ENCODE results near the gene MGRN1. TPM values are rescaled to one million over a fixed set of nuclear protein-coding genes. Genes with fewer than 3 reads are reported as not detected.

Gene MGRN1
- total and polyA plus RNA-seq, 12 donors = 19.2 to 73.5 (median 40.8) TPM

DNA sequence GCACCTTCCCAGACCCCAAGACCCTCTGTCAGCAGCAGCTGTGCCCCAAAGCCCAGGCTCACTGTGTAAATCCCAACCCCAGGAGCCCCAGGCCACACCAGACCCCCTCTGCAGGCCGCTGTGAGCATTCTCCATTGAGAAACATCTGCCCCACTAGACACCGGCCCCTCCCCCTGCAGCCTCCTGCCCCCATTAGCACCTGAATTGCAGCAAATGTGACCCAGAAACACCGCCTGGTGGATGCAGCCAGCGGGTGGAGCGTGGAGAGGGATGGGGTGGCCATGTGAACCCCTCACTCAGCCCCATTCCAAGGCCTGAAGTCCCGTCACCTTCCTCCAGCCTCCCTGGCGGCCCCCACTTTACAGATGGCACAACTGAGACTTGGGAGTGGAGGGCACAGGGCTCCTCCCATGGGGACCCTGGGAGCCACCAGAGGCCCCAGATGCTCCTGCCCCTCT, 12.1 kb upstream of the MGRN1 start:
- TF ChIP-seq, protein P1, sequence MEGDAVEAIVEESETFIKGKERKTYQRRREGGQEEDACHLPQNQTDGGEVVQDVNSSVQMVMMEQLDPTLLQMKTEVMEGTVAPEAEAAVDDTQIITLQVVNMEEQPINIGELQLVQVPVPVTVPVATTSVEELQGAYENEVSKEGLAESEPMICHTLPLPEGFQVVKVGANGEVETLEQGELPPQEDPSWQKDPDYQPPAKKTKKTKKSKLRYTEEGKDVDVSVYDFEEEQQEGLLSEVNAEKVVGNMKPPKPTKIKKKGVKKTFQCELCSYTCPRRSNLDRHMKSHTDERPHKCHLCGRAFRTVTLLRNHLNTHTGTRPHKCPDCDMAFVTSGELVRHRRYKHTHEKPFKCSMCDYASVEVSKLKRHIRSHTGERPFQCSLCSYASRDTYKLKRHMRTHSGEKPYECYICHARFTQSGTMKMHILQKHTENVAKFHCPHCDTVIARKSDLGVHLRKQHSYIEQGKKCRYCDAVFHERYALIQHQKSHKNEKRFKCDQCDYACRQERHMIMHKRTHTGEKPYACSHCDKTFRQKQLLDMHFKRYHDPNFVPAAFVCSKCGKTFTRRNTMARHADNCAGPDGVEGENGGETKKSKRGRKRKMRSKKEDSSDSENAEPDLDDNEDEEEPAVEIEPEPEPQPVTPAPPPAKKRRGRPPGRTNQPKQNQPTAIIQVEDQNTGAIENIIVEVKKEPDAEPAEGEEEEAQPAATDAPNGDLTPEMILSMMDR (IDR thresholded peaks at IDR 0.05) = no peak
- Histone ChIP-seq H3K27ac (no peak overlapping the region), H3K4me1 (peaks cover 13 to 54% (median 50%) of the 10 kb centered on the region in 9 donors), H3K9me3 (no peaks in the 10 kb centered on the region), H3K27me3 (no peaks in the 10 kb centered on the region), H3K36me3 (peaks cover 0 to 28% (median 4%) of the 10 kb centered on the region in 9 donors), H3K4me3 (no peak overlapping the region)
- intact Hi-C loops (cut with DNase I) = no loop called here
- ATAC-seq (no peak), DNase-seq (no peak)
- WGBS, 2 donors = 89 to 95% methylated on average over 7 of the region's 7 CpGs

DNA sequence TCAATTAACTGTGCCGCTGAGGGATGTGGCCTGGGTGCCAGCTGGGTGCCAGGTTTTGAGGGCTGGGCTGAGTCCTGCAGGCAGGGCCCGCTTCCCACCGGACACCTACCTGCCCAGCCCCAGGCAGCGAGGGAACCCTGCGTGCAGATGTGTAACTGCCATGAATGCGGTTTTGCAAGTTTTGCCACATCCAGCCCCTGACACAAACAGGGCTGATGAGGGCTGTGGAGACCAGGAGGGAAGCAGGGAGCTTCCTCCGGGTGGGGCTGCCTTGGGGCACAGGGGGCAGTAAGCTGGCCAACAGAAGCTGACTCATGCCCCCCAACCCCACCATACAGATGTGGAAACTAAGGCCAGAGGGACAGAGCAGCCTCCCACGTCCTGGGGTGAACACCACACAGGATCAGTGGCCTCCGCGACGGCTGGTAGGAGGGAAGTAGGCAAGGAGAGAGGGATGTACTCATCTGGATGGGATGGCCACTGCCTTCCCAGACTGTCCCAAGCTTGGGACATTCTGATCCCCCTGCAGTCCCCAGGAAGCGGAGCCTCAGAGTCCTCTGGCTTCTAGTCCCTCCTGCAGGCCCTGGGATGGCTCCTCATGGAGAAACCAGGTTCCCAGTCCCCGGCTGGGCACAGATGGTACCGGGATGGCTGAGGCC, 11.5 kb upstream of the MGRN1 start:
- Histone ChIP-seq H3K27ac (peak overlapping the region in 5 of 10 donors; percentile 95 to 100 (median 96)), H3K4me1 (peaks cover 13 to 59% (median 50%) of the 10 kb centered on the region in 9 donors), H3K36me3 (peaks cover 0 to 22% (median 4%) of the 10 kb centered on the region in 9 donors), H3K4me3 (peak overlapping the region; percentile 70 to 90 (median 86)), H3K27me3 (no peaks in the 10 kb centered on the region), H3K9me3 (no peaks in the 10 kb centered on the region)
- intact Hi-C loops (cut with DNase I) = no loop called here
- no peak for ATAC-seq
- TF ChIP-seq, protein P1 (IDR thresholded peaks at IDR 0.05) = no peak
- DNase-seq = no peak
- WGBS, 2 donors = 53 to 74% methylated on average over 14 of the region's 14 CpGs

DNA sequence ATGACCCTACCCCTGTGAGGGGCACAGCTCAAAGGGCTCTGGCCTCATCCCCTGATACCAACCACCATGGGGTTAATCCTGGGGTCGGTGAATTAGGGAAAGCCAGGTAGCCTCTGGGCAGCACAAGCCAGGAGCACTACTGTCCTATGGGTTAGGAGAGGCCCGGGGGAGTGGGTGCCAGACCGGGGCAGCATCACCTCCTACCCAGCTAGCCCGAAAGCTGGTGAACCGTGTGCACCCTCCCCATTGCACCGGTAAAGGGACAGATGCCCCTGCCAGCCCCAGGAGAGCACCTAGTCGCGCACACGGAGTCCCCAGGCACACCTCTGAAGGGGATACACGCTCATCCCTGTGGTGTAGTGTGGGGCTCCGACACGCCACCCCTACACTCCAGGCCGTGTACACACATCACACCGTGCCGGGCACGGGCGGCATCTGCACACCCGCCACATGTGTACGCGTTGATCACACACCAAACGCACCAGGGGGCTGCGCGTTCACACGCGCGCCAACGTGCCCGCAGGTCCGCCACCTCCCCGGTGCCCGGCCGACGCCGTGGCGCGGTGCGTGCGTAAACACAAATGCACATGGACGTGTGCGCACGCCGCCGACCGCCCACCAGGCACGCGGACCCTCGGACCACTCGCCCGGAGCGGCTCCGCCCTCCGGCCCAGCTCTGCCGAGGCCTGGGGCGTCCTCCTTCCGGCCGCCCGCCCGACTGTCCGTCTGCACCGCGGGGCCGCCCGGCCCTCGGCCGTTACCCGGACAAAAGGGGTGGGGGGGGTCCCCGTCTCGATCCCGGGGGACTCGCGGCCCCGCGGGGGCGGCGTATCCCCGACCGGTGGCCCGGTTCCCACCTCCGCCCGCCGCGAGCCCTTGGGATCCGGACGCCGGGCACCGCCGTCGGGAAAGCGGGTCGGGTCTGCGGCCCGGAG, 10.7 kb upstream of the MGRN1 start:
- no peak for ATAC-seq
- Histone ChIP-seq H3K9me3 (no peaks in the 10 kb centered on the region), H3K36me3 (peaks cover 0 to 14% (median 4%) of the 10 kb centered on the region in 9 donors), H3K4me3 (peak overlapping the region; percentile 70 to 90 (median 86)), H3K27me3 (no peaks in the 10 kb centered on the region), H3K4me1 (peaks cover 13 to 67% (median 50%) of the 10 kb centered on the region in 9 donors), H3K27ac (peak overlapping the region; percentile 65 to 100 (median 95))
- TF ChIP-seq, protein P1 (IDR thresholded peaks at IDR 0.05) = no peak
- WGBS, 2 donors = 1% methylated on average over 78 to 92 of the region's 92 CpGs
- peak in 1 of 2 donors; percentile 43 for DNase-seq
- intact Hi-C loops (cut with DNase I) = no loop called here
